ENCODE measurements around the gene EPB41L2.

The EPB41L2 gene

DNA sequence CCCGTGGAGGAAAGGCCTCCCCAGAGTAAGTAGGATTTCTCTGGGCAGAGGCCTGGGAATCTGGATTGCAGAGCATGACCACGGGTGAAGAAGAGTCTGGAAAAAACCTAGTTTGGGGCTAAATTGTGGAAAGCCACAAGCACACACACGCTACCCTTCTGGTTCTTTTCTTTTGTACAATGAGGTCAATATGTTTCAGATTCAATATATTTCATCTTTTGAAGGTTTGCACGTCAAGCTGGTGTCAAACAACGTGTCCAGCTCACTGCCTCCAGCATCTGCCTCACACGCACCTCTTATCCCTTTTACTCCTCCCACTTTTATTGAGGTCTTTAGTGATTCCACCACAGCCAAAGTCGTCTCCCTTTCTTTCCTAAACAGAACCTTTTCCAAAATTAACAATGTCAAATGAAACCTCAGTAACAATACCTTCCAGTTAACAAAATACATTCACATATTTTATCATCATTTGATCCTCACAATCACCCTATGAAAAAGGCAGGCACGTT, 773 bp upstream of the EPB41L2 start:
- peak overlapping the region; percentile 93 for H3K4me3 ChIP-seq (ENCODE audit: low read depth, low read length)
- no peak for DNase-seq (ENCODE audit: low read depth)

DNA sequence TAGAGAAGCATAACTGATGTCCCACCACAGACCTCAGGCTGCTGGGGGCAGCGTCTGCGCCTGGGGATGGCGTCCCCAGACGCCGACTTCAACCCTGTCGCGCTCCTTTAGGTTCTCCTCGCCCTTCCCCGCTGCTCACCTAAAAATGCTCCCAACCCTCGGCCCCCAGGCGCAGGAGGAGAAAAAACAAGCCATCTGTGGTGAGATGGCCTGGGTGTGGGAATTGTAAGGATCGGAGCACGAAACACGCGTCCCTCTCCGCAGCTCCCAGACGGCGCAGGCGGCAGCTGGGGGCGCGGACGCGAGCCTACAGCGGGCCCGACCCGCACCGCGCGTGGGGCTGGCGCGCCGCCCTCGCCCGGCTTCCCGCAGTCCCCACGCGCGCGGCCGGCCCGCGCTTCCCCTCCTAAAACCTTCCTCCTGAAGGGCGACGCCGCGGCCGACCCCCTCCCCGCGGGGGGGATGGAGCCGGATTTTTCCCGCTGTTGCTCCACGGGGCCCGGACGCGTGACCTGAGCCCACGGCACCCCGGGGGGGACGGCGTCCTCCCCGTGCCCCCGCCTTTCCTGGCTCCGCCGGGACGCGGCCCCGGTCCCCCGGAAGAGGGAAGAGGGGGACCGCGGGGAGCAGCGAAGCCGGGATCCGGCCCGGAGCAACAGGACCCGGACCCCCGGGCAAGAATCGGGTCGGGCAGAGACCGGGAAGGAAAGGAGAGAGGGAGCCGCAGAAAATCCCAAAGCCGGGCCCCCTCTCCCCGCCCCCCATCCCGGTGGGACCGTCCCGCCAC, 611 bp downstream of the EPB41L2 start:
- peak overlapping the region; percentile 93 for H3K4me3 ChIP-seq (ENCODE audit: low read depth, low read length)
- no peak for DNase-seq (ENCODE audit: low read depth)

DNA sequence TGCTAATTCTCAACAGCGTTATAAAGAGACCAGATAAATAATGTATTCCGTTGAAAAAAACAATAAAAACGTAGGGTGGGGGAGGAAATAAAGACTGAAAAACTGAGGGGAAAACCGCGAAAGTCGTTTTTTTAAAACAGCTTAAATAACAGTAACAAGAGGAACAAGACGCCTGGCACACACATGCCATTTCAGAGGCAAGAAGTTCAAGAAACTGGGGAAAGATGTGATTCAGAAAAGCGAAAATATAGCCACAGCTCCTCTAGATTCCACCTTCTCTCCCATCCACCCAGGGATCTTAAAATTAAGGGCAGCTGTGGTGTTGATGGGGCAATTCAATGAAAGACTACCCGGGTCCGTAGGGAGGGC, 1.3 kb downstream of the EPB41L2 start:
- no peak for DNase-seq (ENCODE audit: low read depth)
- H3K4me3 ChIP-seq (ENCODE audit: low read depth, low read length): peak overlapping the region; percentile 93

DNA sequence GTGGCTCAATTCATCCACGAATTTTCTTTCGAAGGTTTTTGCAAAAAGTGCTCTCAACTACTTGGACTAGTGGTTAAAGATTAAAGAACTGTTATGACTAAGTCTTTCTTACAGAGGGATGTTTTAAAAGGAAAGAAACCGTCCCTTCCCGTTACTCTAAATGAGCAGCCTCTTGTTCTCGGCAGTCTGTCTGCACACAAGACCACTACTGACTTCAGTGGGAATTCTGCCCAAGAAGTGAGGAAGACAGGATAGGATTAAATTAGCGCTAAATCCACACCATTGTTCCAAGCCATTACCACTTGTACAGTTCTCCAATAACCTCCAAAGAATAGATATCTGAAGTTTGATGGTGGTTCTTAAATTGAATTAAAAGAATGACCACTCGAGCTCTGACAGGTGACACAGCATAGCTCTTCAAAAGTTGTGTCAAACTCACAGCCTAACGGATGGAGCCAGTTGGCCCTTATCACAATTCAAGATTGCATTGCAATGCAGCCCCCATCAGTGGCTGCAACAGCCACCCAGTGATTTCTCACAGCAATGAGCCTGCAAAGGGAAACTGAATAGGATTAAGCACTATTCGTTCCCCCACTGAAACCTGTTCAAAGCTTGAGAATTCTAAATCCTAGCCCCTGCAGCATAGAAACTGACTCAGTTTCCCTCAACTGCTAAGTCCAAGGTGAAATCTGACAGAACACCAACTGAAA, 1.8 kb downstream of the EPB41L2 start:
- no peak for DNase-seq (ENCODE audit: low read depth)
- peak overlapping the region; percentile 93 for H3K4me3 ChIP-seq (ENCODE audit: low read depth, low read length)

DNA sequence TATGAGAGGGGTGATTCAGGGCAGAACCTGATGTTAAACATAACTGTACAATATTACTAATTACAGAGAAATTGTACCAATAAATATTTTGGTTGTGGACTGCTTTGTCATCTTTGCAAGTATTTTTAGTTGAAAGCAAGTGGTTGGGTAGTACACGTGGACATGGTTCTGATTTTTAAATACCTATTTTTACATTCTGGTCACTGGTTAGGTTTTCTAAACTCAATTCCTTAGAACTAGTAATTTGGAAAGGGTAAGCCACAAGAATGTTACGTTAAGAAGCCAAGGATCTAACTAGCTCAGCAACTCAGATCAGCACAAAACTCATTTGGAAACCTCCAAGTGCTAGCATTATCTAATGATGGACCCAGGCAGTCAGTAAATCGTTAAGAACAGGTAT, 2.7 kb downstream of the EPB41L2 start:
- no peak overlapping the region for H3K4me3 ChIP-seq (ENCODE audit: low read depth, low read length)

DNA sequence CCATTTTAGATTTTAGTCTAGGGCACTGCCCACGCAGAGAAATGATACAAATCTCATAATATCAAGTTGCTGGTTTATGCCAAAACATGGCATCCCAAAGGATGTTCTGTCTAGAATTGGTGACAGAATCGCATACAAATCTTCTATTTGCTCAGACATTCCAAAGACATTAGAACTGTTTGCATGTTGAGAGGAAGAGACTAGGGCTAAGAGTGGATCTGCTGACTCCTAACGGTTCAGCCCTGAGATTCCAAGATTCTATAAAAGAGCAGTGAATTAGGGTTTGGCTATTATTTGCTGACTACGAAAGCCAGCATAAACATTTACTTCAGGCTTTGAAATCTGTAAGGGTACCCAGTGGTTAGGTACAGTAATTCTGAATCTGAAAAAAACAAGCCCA, 3.6 kb downstream of the EPB41L2 start:
- H3K4me3 ChIP-seq (ENCODE audit: low read depth, low read length): no peak overlapping the region
- DNase-seq (ENCODE audit: low read depth): no peak

More for the DNA sequence above, 2.7 kb downstream of the EPB41L2 start:
- DNase-seq (ENCODE audit: low read depth): no peak

DNA sequence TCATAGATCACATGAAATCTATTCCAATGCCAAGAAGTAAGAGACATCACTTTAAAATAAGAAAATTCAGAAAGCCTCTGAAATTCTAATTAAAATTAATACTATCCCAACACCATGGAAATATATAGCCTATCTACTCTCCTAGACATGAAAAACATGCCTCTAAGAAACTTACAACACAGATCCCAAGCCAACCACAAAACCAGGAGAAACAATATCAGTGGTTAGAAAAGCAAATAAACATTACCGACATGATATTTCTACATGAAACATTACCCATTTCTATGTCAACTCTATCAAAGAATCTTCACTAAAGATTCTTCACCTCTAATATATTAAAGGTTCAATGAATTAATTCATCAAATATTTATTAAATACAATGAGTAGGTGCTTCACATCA, 4.8 kb downstream of the EPB41L2 start:
- no peak overlapping the region for H3K4me3 ChIP-seq (ENCODE audit: low read depth, low read length)
- no peak for DNase-seq (ENCODE audit: low read depth)

DNA sequence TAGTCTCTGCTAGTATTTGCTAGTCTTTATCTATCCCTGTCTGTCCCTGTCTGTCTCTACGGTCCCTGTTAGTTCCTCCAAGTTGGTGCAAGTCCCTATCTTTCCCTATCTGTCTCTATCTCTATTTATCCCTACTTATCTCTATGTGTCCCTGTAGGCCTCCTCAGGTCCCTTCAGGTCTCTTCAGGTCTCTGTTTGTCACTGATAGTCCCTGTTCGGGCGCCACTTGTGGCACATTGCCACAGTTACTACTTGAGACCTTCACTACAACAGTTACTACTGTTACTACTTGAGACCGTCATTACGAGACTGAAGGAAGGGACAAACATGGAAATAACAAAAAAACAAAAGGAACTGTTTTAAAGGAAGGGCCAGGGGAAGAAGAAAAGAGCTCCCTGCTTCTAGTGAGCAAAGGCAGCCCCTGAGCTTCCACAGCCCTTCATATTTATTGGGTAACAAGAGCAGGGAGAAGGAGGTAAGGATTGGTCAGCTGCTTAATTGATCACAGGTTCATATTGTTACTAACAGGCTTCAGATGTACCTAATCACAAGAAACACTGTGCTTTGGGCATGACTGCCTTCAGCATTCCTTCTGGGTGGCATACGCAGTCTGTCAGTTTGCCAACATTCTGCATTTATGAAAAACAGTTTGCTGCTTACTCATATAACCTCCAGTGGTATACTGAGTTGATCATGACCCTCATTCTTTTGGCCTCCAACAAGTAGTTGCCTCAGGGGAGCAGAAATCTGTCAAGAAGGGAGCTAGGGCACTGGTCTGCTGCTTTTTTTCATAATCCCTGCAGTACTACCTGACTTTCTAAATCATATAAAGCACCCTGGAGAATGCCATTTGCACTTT, 8.4 kb downstream of the EPB41L2 start:
- no peak for DNase-seq (ENCODE audit: low read depth)
- H3K4me3 ChIP-seq (ENCODE audit: low read depth, low read length): no peak overlapping the region

DNA sequence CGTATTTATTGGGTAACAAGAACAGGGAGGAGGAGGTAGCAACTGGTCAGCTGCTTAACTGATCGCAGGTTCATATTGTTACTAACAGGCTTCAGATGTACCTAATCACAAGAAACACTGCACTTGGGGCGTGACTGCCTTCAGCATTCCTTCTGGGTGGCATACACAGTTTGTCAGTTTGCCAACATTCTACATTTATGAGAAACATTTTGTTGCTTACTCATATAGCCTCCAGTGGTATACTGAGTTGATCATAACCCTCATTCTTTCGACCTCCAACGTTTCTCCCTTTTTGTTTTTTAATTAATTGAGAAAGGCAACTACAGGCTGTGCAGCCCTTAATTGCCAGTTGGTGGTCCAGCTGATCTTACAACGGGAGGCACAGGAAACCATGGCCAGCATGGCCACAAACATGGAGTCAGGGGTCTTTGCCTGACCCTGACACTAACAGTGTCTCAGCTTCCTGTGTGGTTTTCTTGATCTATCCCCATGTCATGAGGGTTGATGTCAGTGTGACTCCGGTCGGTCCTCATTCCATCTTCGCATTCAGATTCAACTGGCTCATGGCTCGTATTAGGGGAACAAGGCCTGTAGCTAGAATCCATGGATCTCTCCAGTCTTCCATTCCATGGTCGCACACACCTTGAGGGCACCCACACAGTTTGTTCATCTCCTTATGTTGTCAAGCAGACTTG, 9.4 kb downstream of the EPB41L2 start:
- no peak for DNase-seq (ENCODE audit: low read depth)
- H3K4me3 ChIP-seq (ENCODE audit: low read depth, low read length): no peak overlapping the region

DNA sequence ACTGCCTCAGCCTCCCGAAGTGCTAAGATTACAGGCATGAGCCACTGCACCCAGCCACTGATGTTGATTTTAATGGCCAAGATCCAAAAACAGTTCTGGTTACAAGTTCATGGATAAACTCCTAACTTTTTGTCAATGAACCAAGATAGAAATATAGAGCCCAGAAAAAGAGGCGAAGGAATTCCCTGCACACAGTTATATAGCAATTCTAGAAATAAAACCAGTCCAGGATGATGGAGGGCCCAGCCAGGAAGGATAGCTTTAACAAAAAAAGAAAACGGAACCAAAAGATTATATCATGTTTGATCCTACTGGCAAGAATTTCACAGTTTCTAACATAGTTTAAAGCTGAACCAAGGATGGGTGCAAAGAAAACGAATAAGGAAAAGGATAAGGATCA, 10.9 kb downstream of the EPB41L2 start:
- H3K4me3 ChIP-seq (ENCODE audit: low read depth, low read length): no peak overlapping the region
- DNase-seq (ENCODE audit: low read depth): no peak

DNA sequence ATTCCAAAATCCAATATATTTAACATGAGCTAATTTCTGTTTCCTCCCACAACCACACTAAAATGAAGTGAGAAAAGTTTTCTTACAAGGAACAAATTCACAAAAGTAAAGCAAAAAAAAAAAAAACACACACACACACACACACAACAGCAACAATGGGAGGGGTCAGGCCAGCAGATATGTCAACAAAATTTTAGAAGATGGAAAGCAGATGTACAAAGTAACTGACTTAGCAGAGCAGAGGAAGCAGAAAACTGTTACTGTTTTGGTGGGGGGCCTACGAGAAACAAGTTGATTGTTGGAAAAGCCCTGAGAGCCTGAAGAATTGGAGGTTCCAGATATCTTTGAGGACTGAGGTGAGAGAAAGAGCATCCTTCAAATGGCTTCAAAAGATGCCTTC, 11.7 kb downstream of the EPB41L2 start:
- no peak for DNase-seq (ENCODE audit: low read depth)
- H3K4me3 ChIP-seq (ENCODE audit: low read depth, low read length): no peak overlapping the region

DNA sequence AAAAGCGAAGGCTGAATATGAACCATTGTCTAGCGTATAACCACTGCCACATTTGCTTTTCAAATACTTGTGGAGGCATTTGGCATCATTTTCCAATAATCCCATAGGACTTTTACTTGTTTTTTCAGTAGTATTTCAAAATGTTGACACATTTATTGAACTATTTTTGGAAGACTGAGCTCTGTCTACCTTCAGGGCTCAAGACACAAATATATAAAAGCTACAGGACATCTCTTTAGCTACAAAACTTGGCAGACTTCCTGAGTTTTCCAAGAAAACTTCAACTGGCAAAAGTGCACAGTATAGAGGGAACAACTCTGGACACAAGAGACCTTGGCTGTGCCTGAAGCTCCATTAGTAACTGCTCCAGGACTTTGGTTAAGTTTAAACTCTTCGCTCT, 13.4 kb downstream of the EPB41L2 start:
- H3K4me3 ChIP-seq (ENCODE audit: low read depth, low read length): no peak overlapping the region
- DNase-seq (ENCODE audit: low read depth): no peak

DNA sequence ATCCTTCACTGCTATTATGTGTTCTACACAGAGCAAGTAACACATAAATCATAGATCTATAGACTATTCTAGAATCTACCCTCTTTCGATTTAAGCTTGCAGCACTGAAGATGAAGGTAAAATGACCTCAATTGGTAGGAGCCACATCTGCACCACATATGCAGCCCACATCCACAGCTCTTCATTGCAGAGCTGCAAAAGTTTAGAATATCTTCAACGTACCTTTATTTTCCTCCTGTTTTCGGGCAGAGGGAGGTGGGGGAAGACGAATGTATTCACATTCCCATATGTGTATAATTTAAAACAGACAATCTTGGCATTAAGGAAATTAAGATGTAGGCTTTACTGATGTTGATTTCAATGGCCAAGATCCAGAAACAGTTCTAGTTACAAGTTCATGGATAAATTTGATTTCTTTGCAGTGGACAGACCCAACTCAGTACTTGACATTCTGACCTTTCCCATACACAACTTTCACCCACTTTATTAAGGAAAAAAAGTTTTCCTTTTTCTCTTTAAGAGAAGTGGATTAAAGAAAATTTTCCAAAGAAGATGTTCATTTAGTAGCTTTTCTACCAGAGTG, 14.0 kb downstream of the EPB41L2 start:
- DNase-seq (ENCODE audit: low read depth): no peak
- no peak overlapping the region for H3K4me3 ChIP-seq (ENCODE audit: low read depth, low read length)

DNA sequence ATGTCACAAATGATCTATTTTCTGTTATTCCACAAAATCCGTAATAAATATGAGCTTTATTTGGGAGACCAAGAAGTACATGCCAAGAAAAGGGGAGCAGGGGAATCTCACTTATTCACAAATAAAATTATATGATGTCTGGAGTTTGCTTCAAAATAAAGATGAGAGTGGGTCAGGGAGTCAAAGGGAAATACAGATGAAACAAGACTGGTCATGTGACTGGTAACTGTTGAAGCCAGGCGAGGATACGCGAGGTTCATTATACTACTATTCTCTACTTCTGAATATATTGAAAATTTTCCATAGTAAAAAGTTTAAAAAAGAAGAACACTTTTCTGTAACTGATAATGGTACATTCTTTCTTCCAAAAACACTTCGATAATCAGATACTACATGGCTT, 14.6 kb downstream of the EPB41L2 start:
- DNase-seq (ENCODE audit: low read depth): no peak

DNA sequence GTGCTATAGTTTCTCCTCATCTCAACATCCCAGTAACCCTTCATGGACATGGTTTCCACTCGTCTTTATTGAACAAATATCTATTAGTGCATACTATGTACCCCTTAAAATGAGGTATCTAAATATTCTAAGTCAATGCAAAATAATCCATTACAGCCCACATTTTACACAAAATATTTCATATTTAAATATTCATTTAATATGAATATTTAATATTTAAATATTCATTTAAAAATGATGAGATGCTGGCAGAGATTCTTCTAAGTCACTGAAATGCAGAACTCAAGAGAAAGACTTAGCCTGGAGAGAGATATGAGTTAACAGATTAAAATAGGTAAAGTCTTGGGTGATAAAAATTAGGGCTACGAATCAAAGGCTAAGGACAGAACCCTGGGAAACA, 17.9 kb downstream of the EPB41L2 start:
- no peak for DNase-seq (ENCODE audit: low read depth)
- no peak overlapping the region for H3K4me3 ChIP-seq (ENCODE audit: low read depth, low read length)

More for the DNA sequence above, 14.6 kb downstream of the EPB41L2 start:
- H3K4me3 ChIP-seq (ENCODE audit: low read depth, low read length): no peak overlapping the region

DNA sequence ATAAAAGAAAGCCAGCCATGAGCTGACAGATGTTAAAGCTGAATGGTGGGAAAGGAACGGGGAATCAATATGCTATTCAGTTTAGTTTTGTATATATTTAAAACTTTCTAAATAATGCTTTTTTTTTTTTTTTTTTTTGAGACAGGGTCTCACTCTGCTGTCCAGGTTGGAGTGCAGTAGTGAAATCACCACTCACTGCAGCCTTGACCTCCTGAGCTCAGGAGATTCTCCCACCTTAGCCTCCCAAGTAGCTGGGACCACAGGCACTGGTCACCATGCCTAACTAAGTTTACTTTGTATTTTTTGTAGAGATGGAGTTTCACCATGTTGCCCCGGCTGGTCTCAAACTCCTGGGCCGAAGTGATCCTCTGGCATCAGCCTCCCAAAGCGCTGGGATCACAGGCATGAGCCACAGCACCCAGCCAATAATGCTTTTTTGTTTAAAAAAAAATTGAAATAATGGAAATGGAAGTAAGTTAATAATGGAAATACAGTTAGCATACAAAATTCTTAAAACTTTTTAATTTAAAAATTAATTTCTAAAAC, 19.1 kb downstream of the EPB41L2 start:
- DNase-seq (ENCODE audit: low read depth): no peak
- H3K4me3 ChIP-seq (ENCODE audit: low read depth, low read length): no peak overlapping the region

DNA sequence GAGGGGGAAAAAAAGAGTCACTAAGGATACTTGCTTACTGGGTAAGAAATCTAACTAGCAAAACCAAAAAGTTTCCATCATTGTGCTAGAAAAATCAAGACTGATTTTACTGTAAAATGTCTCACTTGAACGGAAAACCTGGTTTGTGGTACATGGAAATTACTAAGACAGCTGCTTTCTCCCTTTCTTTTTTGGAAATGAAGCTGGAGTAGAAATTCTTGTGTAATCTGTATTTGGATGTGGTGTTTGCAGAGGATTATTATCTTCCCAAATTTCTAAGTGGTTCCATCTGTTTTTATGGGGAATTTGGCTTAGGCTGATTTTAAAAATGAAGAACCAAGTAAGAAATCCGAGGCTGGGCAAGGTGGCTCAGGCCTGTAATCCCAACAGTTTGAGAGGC, 20.4 kb downstream of the EPB41L2 start:
- no peak for DNase-seq (ENCODE audit: low read depth)
- H3K4me3 ChIP-seq (ENCODE audit: low read depth, low read length): no peak overlapping the region

DNA sequence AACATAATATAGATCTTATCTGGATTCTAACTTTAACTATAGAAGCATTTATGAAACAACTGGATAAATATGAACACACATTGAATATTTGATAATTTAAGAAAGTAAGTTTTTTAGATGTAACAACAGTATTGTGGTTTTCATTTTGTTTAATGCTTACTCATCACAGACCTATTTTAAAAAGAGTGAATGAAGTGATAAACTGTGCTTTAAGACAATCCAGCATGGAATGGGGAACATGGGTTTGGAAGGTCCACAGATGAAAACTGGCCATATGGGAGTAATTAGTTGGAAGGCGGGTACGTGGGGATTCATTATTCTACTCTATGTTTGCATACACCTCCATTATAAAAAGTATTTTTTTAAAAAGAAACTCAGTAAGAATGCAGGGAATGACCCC, 21.2 kb downstream of the EPB41L2 start:
- H3K4me3 ChIP-seq (ENCODE audit: low read depth, low read length): no peak overlapping the region
- no peak for DNase-seq (ENCODE audit: low read depth)

DNA sequence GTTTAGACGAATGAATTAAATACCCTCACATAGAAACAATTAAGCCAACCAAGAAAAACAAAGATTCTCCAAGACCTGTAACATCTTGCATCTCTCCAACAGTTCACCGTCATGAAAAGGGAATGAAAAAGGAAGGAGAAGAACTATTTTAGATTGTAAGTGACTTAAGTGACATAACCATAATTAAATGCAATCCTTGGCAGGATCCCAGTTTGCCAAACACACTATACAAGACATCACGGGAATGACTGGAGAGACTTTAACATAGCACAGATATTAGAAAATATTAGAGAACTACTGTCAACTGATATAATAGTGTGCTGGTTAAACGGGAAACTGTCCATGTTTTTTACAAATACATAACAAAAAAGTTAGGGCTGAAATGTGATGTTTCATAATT, 22.2 kb downstream of the EPB41L2 start:
- H3K4me3 ChIP-seq (ENCODE audit: low read depth, low read length): no peak overlapping the region
- DNase-seq (ENCODE audit: low read depth): no peak
